Mucosa of stomach (tissue), 1 donor: ENCODE results near the gene SH3RF3.

Experiments used
- H3K27me3 ChIP-seq: one replicate; pipeline ENCODE4 v1.7.0; 2013; ENCODE audit warnings: mild to moderate bottlenecking, low read length; ENCODE audit not compliant: control insufficient read depth, insufficient read depth
- H3K36me3 ChIP-seq: one replicate; pipeline ENCODE4 v1.7.0; 2013; ENCODE audit warnings: low read length; ENCODE audit not compliant: control insufficient read depth, insufficient read depth
- H3K4me1 ChIP-seq: one replicate; pipeline ENCODE4 v1.7.0; 2013; ENCODE audit warnings: mild to moderate bottlenecking, low read length; ENCODE audit not compliant: control insufficient read depth, insufficient read depth
- H3K4me3 ChIP-seq: one replicate; pipeline ENCODE4 v1.7.0; 2013; ENCODE audit warnings: low read length
- H3K9ac ChIP-seq: one replicate; pipeline ENCODE4 v1.7.0; 2013; ENCODE audit warnings: mild to moderate bottlenecking, low read length, moderate library complexity
- H3K9me3 ChIP-seq: one replicate; pipeline ENCODE4 v1.7.0; 2013; ENCODE audit warnings: mild to moderate bottlenecking, low read length, moderate library complexity; ENCODE audit not compliant: control insufficient read depth
- donor health status: Pancreatic carcinoma.

Gene SH3RF3

DNA sequence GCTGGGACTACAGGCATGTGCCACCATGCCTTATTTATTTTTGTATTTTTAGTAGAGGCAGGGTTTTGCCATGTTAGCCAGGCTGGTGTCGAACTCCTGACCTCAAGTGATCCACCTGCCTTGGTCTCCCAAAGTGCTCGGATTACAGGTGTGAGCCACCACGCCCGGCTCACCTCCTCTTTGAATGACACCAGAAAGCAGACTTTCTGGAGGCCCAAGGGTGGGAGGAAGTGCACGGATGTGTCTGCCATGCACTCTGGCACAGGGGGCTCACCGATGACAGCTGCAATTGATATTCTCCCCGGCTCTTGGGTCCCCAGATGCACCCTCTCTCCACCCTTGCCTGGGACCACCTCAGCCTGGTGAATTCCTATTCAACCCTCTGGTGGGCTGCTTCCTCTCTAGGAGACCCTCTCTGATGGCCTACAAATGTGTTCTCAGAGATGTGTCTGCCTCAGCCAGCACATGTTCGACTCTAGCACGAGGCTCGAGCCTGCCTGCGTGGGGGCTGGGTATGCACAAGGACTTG is 397.5 kb downstream of the SH3RF3 start:
- no peaks in the 10 kb centered on the region for H3K27me3 ChIP-seq
- no peaks in the 10 kb centered on the region for H3K36me3 ChIP-seq
- no peak overlapping the region for H3K4me3 ChIP-seq
- no peaks in the 10 kb centered on the region for H3K9me3 ChIP-seq
- H3K4me1 ChIP-seq, result peaks cover 19% of the 10 kb centered on the region
- no peak overlapping the region for H3K9ac ChIP-seq

DNA sequence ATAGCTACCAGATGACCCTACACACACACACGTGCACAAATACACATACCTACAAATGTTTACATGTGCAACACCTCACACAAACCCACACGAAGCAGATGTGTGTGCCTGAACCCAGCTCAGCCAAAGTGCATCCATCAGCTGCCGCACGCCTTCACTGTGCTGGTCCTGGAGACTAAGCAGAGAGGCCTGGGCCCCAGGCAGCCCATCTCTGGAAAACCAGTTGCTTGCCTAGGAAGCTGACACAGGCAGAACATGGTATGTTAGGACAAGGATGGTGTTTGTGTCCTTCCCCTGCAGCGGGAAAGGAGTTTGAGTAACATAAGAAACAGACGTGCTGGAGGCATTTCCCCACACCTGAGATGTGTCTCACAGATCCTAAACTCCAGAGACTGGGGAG is 398.1 kb downstream of the SH3RF3 start:
- H3K4me1 ChIP-seq, result peaks cover 19% of the 10 kb centered on the region
- H3K9me3 ChIP-seq, result no peaks in the 10 kb centered on the region
- no peak overlapping the region for H3K4me3 ChIP-seq
- no peaks in the 10 kb centered on the region for H3K27me3 ChIP-seq
- no peaks in the 10 kb centered on the region for H3K36me3 ChIP-seq
- no peak overlapping the region for H3K9ac ChIP-seq

- no peaks in the 10 kb centered on the region for H3K9me3 ChIP-seq
- no peak overlapping the region for H3K4me3 ChIP-seq
- H3K9ac ChIP-seq, result no peak overlapping the region
- H3K36me3 ChIP-seq, result no peaks in the 10 kb centered on the region
- no peaks in the 10 kb centered on the region for H3K27me3 ChIP-seq
- peaks cover 19% of the 10 kb centered on the region for H3K4me1 ChIP-seq
Measured at GRCh38 chr2:109527846-109528705, 399.1 kb downstream of the SH3RF3 start.

GRCh38 chr2:109528811-109529501 is 400.0 kb downstream of the SH3RF3 start:
- no peak overlapping the region for H3K4me3 ChIP-seq
- H3K9me3 ChIP-seq, result no peaks in the 10 kb centered on the region
- H3K27me3 ChIP-seq, result no peaks in the 10 kb centered on the region

GRCh38 chr2:109529532-109530449 is 400.8 kb downstream of the SH3RF3 start:
- no peak overlapping the region for H3K4me3 ChIP-seq
- H3K27me3 ChIP-seq, result no peaks in the 10 kb centered on the region
- no peak overlapping the region for H3K9ac ChIP-seq
- peaks cover 19% of the 10 kb centered on the region for H3K4me1 ChIP-seq
- H3K36me3 ChIP-seq, result no peaks in the 10 kb centered on the region
- H3K9me3 ChIP-seq, result no peaks in the 10 kb centered on the region

More at GRCh38 chr2:109528811-109529501, 400.0 kb downstream of the SH3RF3 start:
- no peaks in the 10 kb centered on the region for H3K36me3 ChIP-seq
- H3K4me1 ChIP-seq, result peaks cover 19% of the 10 kb centered on the region
- no peak overlapping the region for H3K9ac ChIP-seq

- peaks cover 23% of the 10 kb centered on the region for H3K4me1 ChIP-seq
- no peaks in the 10 kb centered on the region for H3K36me3 ChIP-seq
- H3K4me3 ChIP-seq, result no peak overlapping the region
- no peak overlapping the region for H3K9ac ChIP-seq
- no peaks in the 10 kb centered on the region for H3K27me3 ChIP-seq
- no peaks in the 10 kb centered on the region for H3K9me3 ChIP-seq
Measured at GRCh38 chr2:109530712-109531111, 401.7 kb downstream of the SH3RF3 start.

DNA sequence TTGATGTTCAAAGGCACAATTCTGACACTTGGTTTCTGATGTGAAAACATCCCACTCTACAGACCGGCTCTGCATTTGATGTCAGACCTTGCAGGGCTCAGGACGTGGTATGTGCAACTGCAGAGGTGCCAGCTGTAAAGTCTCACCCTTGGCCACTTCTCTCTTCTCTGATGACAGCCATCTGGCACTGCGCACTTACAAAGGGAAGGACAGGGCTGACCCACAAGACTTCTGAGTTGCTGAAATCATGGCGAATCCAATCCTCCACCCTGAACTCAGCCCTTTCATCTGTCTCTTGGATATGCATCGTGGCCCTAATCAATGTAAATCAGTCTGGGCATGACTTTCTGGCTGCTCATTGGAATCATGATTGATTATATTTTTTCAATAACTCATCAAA is 402.2 kb downstream of the SH3RF3 start:
- no peaks in the 10 kb centered on the region for H3K9me3 ChIP-seq
- H3K4me1 ChIP-seq, result peaks cover 23% of the 10 kb centered on the region
- H3K36me3 ChIP-seq, result no peaks in the 10 kb centered on the region

GRCh38 chr2:109531896-109532727 is 403.1 kb downstream of the SH3RF3 start:
- H3K4me3 ChIP-seq, result no peak overlapping the region
- H3K9ac ChIP-seq, result no peak overlapping the region
- H3K36me3 ChIP-seq, result no peaks in the 10 kb centered on the region
- no peaks in the 10 kb centered on the region for H3K27me3 ChIP-seq
- H3K9me3 ChIP-seq, result no peaks in the 10 kb centered on the region
- H3K4me1 ChIP-seq, result peaks cover 23% of the 10 kb centered on the region

More for the DNA sequence above, 402.2 kb downstream of the SH3RF3 start:
- no peak overlapping the region for H3K9ac ChIP-seq
- no peak overlapping the region for H3K4me3 ChIP-seq
- no peaks in the 10 kb centered on the region for H3K27me3 ChIP-seq

- H3K27me3 ChIP-seq, result no peaks in the 10 kb centered on the region
- H3K4me3 ChIP-seq, result no peak overlapping the region
- no peak overlapping the region for H3K9ac ChIP-seq
- H3K36me3 ChIP-seq, result no peaks in the 10 kb centered on the region
- no peaks in the 10 kb centered on the region for H3K9me3 ChIP-seq
- H3K4me1 ChIP-seq, result peaks cover 25% of the 10 kb centered on the region
Measured at GRCh38 chr2:109532728-109533076, 403.7 kb downstream of the SH3RF3 start.

DNA sequence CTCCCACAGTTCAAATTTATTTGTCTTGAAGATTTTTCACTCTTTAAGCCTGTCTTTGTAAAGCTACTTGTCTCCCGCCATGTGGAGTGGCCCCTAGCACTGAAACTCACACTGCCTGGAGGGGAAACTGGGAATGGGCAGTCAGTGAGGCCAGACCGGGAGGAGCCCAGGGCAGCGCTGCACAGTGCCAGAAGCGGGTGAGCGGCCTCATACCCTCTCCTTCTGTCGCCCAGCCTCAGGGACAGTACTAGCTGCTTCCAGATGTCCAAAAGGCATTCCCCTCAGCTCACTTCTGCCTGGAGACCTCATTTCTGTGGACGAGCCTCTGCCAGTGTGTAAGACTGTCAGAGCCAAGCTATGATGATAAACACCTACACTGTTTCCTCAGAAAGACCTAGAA is 404.8 kb downstream of the SH3RF3 start:
- Histone ChIP-seq H3K4me1 (peaks cover 31% of the 10 kb centered on the region), H3K9me3 (no peaks in the 10 kb centered on the region), H3K27me3 (no peaks in the 10 kb centered on the region), H3K9ac (no peak overlapping the region), H3K36me3 (no peaks in the 10 kb centered on the region), H3K4me3 (no peak overlapping the region)
